Measurements from ENCODE around the gene PLD3. TPM values are rescaled to one million over a fixed set of nuclear protein-coding genes. Genes with fewer than 3 reads are reported as not detected.

PLD3 gene
- polyA plus RNA-seq, 3 donors, result 194 to 276 (median 275) TPM

DNA sequence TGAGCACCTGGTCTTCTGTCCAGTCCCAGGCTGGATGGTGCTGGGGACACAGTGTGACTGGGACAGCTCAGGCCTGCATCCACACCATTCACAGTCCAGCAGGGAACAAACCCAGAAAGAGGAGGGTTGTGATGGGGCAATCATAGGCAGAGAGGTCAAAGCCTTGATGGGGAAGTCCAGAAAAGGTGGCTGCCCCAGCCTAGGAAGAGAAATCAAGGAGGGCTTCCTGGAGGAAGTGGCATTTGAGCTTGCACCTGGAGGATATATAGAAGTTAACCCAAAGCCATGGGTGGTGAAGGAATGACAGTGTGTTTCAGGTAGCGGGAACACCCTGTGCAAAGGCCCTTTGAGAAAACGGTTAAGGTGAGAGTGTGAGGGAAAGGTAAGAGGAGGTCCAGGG, 67.3 kb downstream of the PLD3 start:
- DNase-seq (ENCODE audit: extremely low read depth in 1 of 11, low read depth in 9 of 11, low spot score in 4 of 11), result no peak

DNA sequence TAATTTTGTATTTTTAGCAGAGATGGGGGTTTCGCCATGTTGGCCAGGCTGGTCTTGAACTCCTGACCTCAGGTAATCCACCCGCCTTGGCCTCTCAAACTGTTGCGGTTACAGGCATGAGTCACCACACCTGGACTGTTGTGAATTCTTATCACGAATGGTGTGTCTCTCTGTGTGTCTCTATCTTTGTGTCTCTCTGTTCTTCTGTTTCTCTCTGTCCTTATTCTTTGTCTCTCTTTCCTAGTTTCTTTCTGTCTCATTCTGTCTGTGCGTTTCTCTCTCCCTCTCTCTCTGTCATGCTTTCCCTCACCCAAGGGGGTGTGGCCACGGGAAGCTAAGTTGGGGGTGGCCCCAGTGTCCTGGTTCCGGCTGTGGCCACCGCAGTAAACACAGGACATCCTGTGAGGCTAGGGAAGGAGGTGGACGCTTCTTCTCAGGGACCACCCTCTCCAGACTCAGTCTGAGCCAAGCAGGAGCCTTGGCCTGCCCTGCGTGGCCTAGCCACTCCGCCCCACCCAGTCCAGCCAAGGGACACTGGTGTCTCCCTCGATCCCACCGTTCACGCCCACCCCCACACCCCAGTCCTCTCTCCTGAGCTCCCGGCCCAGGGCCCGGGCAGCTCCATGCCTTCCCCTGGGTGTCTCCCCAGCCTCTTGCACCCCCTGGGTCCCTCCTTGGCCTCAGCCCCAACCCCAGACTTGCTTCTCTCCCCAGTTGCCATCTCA, 68.6 kb downstream of the PLD3 start:
- peak in 1 of 11 donors; percentile 39 for DNase-seq (ENCODE audit: extremely low read depth in 1 of 11, low read depth in 9 of 11, low spot score in 4 of 11)

DNA sequence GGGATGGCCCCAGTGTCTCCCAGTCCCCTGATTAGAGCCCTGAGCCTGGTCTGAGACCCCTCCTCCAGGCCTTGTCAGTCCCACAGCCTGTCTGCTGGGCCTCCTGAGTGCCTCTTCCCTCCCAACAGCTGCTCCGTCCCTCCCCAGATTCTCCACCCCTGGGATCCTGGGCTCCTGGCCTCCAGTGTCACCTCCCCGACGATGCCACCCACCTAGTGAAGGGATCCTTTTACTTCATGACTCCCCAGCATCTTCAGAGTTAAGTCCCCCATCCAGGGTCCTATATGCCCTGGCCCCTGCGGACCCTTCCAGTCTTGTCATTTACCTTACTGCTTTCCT, 69.1 kb downstream of the PLD3 start:
- no peak for DNase-seq (ENCODE audit: extremely low read depth in 1 of 11, low read depth in 9 of 11, low spot score in 4 of 11)

DNA sequence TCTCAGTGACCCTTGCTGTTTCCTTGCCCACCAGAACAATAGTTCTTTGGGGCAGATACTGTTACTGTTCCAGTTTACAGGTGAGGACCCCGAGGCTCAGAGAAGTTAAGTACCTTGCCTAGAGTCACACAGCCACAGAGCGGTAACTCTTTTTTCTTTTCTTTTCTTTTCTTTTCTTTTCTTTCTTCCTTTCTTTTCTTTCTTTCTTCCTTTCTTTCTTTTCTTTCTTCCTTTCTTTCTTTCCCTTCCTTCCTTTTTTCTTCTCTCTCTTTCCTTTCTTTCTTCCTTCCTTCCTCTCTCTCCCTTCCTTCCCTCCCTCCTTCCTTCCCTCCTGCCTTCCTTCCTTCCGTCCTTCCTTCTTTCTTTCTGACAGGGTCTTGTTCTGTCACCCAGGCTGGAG, 69.5 kb downstream of the PLD3 start:
- no peak for DNase-seq (ENCODE audit: extremely low read depth in 1 of 11, low read depth in 9 of 11, low spot score in 4 of 11)

DNA sequence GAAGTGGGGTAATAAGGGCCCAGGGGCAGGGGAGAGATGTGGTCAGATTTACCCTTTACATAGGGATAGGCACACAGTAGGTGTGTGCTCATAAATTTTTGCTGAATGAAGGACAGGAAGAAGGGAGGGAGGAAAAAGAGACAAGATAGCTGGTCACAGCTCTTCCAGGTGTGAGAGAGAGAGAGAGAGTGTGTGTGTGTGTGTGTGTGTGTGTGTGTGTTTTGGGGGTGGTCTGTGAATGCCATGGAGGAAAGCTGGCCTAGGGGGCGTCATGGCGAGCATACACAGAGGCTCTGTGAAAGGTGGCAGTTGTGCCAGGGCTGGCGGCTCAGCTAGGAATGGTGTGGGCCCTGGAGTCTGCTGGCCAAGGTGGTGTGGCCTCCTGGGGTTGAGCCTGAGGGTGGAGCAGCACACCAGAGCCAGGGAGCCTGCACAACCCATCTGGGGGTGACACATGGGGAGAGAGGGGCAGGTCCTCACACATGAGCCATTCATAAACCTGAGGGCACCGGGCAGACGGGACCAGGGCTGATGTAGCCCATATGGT, 70.6 kb downstream of the PLD3 start:
- no peak for DNase-seq (ENCODE audit: extremely low read depth in 1 of 11, low read depth in 9 of 11, low spot score in 4 of 11)

DNA sequence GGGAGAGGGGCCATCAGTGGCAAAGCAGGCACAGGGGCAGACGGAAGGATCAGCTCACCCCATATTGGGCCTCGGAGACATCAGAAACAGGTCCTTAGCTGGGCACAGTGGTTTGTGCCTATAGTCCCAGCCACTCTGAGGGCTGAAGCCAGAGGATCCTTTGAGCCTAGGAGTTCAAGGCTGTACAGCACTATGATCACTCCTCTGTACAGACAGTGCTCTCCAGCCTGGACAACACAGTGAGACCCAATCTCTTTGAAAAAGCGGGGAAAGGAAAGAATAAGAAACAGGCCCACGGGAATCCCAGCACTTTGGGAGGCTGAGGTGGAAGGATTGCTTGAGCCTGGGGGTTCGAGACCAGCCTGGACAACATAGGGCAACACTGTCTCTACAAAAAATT, 71.3 kb downstream of the PLD3 start:
- DNase-seq (ENCODE audit: extremely low read depth in 1 of 11, low read depth in 9 of 11, low spot score in 4 of 11), result no peak

DNA sequence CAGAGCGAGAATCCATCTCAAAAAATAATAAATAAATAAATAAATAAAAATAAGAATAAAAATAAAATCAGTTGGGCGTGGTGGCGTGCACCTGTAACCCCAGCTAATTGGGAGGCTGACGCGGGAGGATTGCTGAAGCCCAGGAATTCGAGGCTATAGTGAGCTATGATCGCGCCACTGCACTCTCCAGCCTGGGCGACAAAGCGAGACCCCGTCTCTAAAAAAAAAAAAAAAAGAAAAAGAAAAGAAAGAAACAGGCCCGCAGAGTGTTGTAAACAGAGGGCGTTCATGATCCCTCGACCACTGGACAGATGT, 71.9 kb downstream of the PLD3 start:
- no peak for DNase-seq (ENCODE audit: extremely low read depth in 1 of 11, low read depth in 9 of 11, low spot score in 4 of 11)

DNA sequence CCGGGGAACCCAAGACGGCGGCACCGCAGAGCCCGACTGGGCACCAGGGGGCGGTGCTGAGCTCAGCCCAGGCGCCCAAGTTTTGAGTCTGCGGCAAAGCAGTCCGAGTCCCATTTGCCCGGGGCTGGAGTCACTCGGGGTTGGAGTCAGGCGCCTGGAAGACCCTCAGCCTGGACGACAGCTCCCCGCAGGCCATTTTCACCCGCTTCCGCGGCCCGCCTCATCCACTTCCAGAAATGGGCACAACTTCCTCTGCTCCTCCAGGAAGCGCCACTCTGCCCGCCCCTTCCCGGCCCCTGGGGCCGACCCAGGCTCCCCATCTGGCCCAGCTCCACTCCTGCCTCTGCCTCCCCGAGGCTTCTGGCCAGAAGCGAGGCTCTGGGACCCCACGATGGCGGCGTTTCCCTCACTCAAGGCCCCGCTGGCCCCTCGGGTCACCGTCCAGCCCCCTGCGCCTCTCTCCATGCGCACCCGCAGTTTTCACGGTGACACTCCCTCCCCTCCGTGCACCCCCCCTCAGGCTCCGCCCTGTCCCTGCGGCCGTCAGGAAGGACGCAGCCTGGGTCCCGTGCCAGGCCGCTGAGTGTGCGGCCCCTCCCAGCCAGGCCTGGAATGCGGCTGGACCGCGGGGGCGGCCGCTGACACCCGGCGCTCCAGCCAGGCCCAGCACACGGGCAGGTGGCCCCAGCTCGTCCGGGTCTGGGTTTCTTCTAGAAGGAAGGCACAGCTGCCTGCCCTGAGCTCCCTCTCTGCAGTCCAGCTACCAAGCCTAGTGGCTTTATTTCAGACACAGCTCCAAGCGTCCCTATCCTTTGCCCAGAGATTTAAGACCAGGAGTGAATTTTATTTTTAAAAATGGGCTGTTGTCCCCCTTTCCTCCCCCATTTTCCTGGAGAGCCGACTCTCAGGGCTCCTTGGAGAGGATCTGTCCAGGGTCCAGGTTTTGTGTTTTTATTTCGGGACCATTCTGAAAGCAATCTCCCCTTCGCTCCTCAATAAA, 72.6 kb downstream of the PLD3 start:
- peak in 10 of 11 donors; percentile 82 to 90 (median 88) for DNase-seq (ENCODE audit: extremely low read depth in 1 of 11, low read depth in 9 of 11, low spot score in 4 of 11)

DNA sequence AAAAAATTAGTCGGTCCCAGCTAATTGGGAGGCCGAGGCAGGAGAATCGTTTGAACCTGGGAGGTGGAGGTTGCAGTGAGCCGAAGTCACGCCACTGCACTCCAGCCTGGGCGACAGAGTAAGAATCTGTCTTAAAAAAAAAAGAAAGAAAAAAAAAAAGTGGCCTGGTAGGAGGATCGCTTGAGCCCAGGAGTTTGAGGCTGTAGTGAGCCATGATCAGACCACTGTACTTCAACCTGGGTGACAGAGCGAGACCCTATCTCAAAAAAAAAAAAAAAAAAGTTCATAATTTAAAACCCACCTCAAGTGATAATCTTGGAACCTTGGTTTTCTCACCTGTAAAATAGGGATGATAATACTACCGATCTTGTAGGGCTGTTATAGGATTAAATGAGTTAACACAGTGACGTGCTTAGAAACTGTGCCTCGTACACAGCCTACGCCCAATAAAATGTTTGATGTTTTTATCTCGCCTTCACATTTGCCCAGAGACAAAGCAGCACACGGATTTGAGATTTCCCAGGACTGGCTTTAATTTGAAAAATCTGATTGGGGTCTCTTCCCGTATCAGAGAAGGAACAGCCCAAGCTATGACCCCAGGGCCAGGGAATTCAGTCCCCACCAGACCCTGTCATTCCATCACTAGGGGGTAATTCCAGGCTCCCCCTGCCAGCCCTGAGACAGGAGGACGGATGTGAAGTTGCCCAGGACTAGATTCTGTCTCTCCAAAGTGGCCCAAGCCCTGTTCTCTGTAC, 73.7 kb downstream of the PLD3 start:
- DNase-seq (ENCODE audit: extremely low read depth in 1 of 11, low read depth in 9 of 11, low spot score in 4 of 11), result no peak

DNA sequence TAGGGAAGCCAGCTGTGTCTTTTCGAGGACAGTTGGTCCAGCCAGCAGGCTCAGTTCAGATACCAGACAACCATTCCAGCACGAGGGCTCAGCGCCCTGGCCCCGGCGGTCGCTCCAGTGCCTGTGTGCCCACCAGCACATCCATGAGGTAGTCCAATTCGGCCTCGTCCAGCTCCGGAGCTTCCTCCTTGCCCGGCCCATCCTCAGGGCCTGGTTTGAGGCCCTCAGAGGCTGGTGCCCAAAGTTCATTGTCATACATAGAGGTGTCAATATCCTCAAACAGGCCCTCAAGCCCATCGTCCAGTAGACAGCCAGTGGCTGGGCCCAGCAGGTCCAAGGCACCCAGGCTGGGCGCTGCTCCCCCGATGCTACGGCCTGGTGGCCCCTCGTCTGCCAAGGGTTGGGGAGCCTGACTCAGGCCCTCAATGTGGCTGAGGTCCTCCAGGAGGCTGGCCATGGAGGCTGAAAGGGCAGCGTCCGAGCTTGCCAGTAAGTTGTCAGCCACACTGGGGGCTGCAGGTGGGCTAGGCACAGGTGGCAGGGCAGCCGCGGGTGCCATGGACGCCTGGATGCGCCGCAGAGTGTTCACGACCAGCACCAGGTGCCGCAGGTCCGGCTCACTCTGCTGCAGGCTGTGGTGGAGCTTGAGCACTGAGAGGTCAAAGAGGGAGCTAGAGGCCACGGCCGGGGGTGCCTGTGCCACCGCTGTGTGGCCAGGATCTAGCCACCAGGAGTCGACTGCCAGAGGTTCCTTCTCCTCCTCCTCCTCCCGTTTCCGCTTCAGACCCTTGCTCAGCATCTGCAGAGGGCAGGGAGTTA, 74.5 kb downstream of the PLD3 start:
- no peak for DNase-seq (ENCODE audit: extremely low read depth in 1 of 11, low read depth in 9 of 11, low spot score in 4 of 11)

DNA sequence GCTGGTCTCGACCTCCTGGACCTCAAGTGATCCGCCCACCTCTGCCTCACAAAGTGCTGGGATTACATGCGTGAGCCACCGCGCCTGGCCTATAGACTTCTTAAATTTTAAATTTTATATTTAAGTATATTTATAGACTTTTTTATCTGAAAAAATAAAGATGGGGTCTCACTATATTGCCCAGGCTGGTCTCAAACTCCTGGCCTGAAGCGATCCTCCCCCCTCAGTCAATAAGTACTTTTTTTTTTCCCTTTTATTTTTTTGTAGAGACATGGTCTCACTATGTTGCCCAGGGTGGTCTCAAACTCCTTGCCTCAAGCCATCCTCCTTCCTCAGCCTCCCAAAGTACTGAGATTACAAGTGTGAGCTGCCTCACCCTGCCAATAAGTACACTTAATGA, 75.4 kb downstream of the PLD3 start:
- DNase-seq (ENCODE audit: extremely low read depth in 1 of 11, low read depth in 9 of 11, low spot score in 4 of 11), result no peak

DNA sequence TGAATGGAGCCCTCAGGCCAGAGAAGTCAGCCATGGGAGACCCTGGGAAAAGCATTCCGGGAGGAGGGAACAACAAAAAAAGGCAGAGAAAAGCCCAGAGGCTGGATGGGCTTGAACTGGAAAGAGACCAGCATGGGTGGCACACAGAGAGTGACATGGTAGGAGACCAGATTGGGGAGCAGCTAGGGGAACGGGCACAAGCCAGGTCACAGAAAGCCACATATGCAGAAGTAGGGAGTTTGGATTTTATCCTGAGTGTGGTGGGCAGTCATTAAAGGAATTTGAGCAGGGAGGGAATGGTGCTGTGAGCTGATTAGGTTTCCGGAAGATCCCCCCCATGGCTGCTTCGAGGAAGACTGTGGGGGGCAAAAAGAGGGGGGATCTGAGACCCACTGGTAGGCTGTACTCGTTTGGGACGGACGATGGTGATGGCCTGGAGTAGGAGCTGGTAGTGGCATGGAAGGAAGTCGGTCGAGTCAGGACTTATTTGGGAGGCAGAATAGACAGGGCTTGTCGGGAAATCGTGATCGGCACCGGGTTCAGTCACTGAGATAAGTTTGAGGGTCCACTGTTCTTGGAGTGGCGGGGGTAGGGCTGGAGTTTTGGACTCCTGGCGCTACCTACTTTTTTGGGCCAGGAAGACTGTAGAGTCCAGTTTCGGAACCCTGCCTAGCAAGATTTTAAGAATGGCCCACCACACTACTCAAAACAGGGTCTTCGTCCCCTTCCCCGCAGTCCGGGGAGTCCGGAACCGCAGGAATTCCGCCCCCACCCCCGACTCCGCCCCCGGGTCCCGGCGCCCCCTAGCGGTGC, 76.3 kb downstream of the PLD3 start:
- no peak for DNase-seq (ENCODE audit: extremely low read depth in 1 of 11, low read depth in 9 of 11, low spot score in 4 of 11)

DNA sequence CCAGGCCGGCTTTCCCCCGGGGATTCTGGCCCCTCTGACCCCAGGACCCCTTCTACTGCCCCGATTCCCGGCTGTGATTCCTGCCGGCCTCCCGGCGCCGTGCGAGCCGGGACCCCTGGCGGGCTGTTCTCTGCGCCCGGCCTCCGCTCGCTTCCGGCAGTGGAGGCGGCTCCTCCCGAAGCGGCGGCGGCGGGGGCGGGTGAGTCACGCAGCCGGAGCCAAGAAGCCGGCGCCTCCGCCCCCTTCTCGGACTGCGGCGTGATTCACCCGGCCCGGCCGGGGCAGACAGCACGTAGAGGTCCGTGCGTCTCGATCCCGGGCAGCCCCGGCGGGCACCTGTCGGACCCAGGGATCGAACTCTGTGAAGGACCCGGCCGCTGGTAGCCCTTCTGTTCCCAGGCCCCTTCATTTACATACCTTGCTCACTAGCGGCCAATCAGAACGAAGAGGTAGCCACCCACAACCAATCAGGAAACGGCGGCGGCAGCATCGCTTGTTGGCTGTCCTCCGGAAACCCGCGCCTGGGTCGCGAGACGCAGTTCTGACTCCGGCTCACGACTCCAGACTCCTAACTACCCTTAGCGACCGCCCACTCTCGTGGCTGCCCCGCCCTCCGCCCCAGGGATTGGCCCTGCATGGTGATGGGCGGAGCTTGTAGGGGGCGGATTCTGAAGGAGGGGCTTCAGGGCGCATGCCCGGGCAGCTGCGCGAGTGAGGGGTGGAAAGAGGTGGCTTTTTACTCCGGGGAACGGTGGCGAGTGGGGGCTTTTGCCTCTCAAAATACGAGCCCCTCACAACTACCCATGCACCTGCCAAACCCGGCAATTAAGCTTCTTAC, 77.2 kb downstream of the PLD3 start, which contains the start of gene SERTAD1:
Gene SERTAD1 (minus strand): TSS at position 543 of the 838 bp plus-strand sequence. CDS start 2,446 bp downstream, outside the sequence.
- peak; percentile 98 to 100 (median 99) for DNase-seq (ENCODE audit: extremely low read depth in 1 of 11, low read depth in 9 of 11, low spot score in 4 of 11)

Measured in renal cortex interstitium (tissue), 11 donors.